CD4-positive, alpha-beta T cell treated with Interleukin-4 for 1 hour (primary cell): ENCODE measurements around the gene TRIM37.

Experiments used
- DNase-seq, 2 donors: peaks; one replicate each; pipeline ENCODE4 v3.0.0-alpha.2; 2020 to 2022

TRIM37 gene

GRCh38 chr17:59027750-59028149, 78.9 kb downstream of the TRIM37 start:
- no peak for DNase-seq

GRCh38 chr17:59026176-59026939, 80.3 kb downstream of the TRIM37 start:
- no peak for DNase-seq

- DNase-seq = no peak
These were observed 81.8 kb downstream of the TRIM37 start for GRCh38 chr17:59024916-59025315.

GRCh38 chr17:59018019-59018418, 88.7 kb downstream of the TRIM37 start:
- no peak for DNase-seq

- DNase-seq = no peak
These were observed 94.7 kb downstream of the TRIM37 start for GRCh38 chr17:59011975-59012374.

- DNase-seq = no peak
These were observed 96.7 kb downstream of the TRIM37 start for GRCh38 chr17:59010026-59010425.

- no peak for DNase-seq
These were observed 97.9 kb downstream of the TRIM37 start for GRCh38 chr17:59008737-59009136.

GRCh38 chr17:59007995-59008394, 98.7 kb downstream of the TRIM37 start:
- no peak for DNase-seq

- peak; percentile 71 to 80 for DNase-seq
These were observed 102.2 kb downstream of the TRIM37 start for GRCh38 chr17:59004338-59005111.

GRCh38 chr17:59003860-59004259, 102.8 kb downstream of the TRIM37 start:
- DNase-seq = no peak

GRCh38 chr17:59002848-59003247, 103.8 kb downstream of the TRIM37 start:
- no peak for DNase-seq

GRCh38 chr17:59002126-59002525, 104.6 kb downstream of the TRIM37 start:
- DNase-seq = no peak

- DNase-seq = peak; percentile 82 to 86
These were observed 105.4 kb downstream of the TRIM37 start for GRCh38 chr17:59001158-59001814.

GRCh38 chr17:59000022-59000421, 106.7 kb downstream of the TRIM37 start:
- no peak for DNase-seq

- no peak for DNase-seq
These were observed 107.2 kb downstream of the TRIM37 start for GRCh38 chr17:58999500-58999899.

- DNase-seq = no peak
These were observed 107.8 kb downstream of the TRIM37 start for GRCh38 chr17:58998871-58999270.

- no peak for DNase-seq
These were observed 108.7 kb downstream of the TRIM37 start for GRCh38 chr17:58997756-58998553.

- no peak for DNase-seq
These were observed 109.7 kb downstream of the TRIM37 start for GRCh38 chr17:58996968-58997367.

GRCh38 chr17:58995247-58995940, 111.3 kb downstream of the TRIM37 start:
- DNase-seq = no peak

GRCh38 chr17:58993311-58993710, 113.4 kb downstream of the TRIM37 start:
- no peak for DNase-seq

- DNase-seq = no peak
These were observed 114.9 kb downstream of the TRIM37 start for GRCh38 chr17:58991718-58992331.

- DNase-seq = no peak
These were observed 117.1 kb downstream of the TRIM37 start for GRCh38 chr17:58989629-58990028.
